PC-3 (cell line): ENCODE data around the gene SH3PXD2A. TPM values are rescaled to one million over a fixed set of nuclear protein-coding genes. Genes with fewer than 3 reads are reported as not detected.

Experiments used
- ATAC-seq: fragments of 200-7000 bp; cut with Tn5 transposase; 2 replicates; pipeline ENCODE4 v1.9.1; 2020; ENCODE audit warnings: mild to moderate bottlenecking, moderate library complexity
- BruUV-seq: library from RNA; stranded (reverse); fragments of 400-500 nt; replicated peaks from 2 replicates; lab custom pipeline; 2021; lab: Mats Ljungman, UMichigan
- CTCF ChIA-PET: fragments of 300-600 bp; sonication (Branson Sonifier 250); formaldehyde crosslinking; loops from one replicate; lab custom pipeline; 2022; ENCODE audit warnings: antibody characterized with exemption; lab: Charles Lee
- POLR2A ChIA-PET: fragments of 300-600 bp; sonication (Branson Sonifier 250); formaldehyde crosslinking; loops from one replicate; lab custom pipeline; 2022; ENCODE audit warnings: antibody characterized with exemption; ENCODE audit not compliant: unreplicated experiment; lab: Charles Lee
- DNase-seq: peaks from one replicate; pipeline ENCODE4 v3.0.0-alpha.2; 2015
- H2AFZ ChIP-seq: fragments of 300-600 bp; sonication (generic); 2 replicates; pipeline ENCODE4 v1.6.0; 2016; ENCODE audit warnings: antibody characterized with exemption, low read length
- H3F3A ChIP-seq: fragments of 300-600 bp; sonication (generic); one replicate; pipeline ENCODE4 v1.6.0; 2017; ENCODE audit warnings: antibody characterized with exemption, low read length, control low read depth, mild to moderate bottlenecking; ENCODE audit not compliant: unreplicated experiment
- H3K27ac ChIP-seq: fragments of 300-600 bp; sonication (generic); 2 replicates; pipeline ENCODE4 v1.5.1; 2016; ENCODE audit warnings: mild to moderate bottlenecking, low read length
- H3K27me3 ChIP-seq: fragments of 300-600 bp; sonication (generic); 2 replicates; pipeline ENCODE4 v1.6.1; 2016; ENCODE audit warnings: low read length, mixed read lengths
- H3K36me3 ChIP-seq: fragments of 300-600 bp; sonication (generic); 2 replicates; pipeline ENCODE4 v1.6.1; 2016; ENCODE audit warnings: low read depth, mixed run types, low read length, mixed read lengths
- H3K4me1 ChIP-seq: fragments of 300-600 bp; sonication (generic); 2 replicates; pipeline ENCODE4 v1.5.1; 2016; ENCODE audit warnings: low read length; ENCODE audit not compliant: insufficient read depth
- H3K4me2 ChIP-seq: fragments of 300-600 bp; sonication (generic); 2 replicates; pipeline ENCODE4 v1.6.0; 2016; ENCODE audit warnings: low read length
- H3K4me3 ChIP-seq: fragments of 300-600 bp; sonication (generic); 2 replicates; pipeline ENCODE4 v1.5.1; 2016; ENCODE audit warnings: mild to moderate bottlenecking, low read length, mixed read lengths
- H3K79me2 ChIP-seq: fragments of 300-600 bp; sonication (generic); 2 replicates; pipeline ENCODE4 v1.6.1; 2017; ENCODE audit warnings: low read length, mixed read lengths
- H3K9ac ChIP-seq: fragments of 300-600 bp; sonication (generic); 2 replicates; pipeline ENCODE4 v1.6.0; 2016; ENCODE audit warnings: mild to moderate bottlenecking, low read length
- H3K9me2 ChIP-seq: fragments of 300-600 bp; sonication (generic); replicated peaks from 2 replicates; pipeline ENCODE4 v1.6.1; 2016; ENCODE audit warnings: mixed run types, low read length, mixed read lengths
- H3K9me3 ChIP-seq: fragments of 300-600 bp; sonication (generic); 2 replicates; pipeline ENCODE4 v1.6.1; 2016; ENCODE audit warnings: low read length, mixed read lengths
- H4K20me1 ChIP-seq: fragments of 300-600 bp; sonication (generic); 2 replicates; pipeline ENCODE4 v1.6.1; 2016; ENCODE audit warnings: low read length, mixed read lengths
- EZH2 ChIP-seq: fragments of 300-600 bp; sonication (generic); IDR thresholded peaks from one replicate; pipeline ENCODE4 v1.6.1; 2017; ENCODE audit warnings: antibody characterized with exemption, mild to moderate bottlenecking, low read length; ENCODE audit not compliant: unreplicated experiment
- EZH2phosphoT487 ChIP-seq: fragments of 300-600 bp; sonication (generic); IDR thresholded peaks from 2 replicates; pipeline ENCODE4 v1.6.1; 2018; ENCODE audit warnings: mild to moderate bottlenecking, antibody characterized with exemption, low read length, borderline replicate concordance
- intact Hi-C: fragments of 100-400 bp; cut with micrococcal nuclease; formaldehyde crosslinking; loops from 2 replicates; pipeline ENCODE4 v1.9.0; 2023
- total RNA-seq: library from RNA; depleted of rRNA; stranded (reverse); fragments of >200 nt; gene quantifications from 2 replicates; pipeline ENCODE4 v1.2.3, GENCODE V29; 2014
- TF ChIP-seq, protein P1 (sequence below): fragments of 300-600 bp; sonication (generic); conservative IDR thresholded peaks from 2 replicates; pipeline ENCODE4 v1.5.1; 2017; ENCODE audit warnings: antibody characterized with exemption, low read depth, mild to moderate bottlenecking, low read length

Gene SH3PXD2A
- total RNA-seq, 1 experiment from 2014 or later, result 3.4 TPM

DNA sequence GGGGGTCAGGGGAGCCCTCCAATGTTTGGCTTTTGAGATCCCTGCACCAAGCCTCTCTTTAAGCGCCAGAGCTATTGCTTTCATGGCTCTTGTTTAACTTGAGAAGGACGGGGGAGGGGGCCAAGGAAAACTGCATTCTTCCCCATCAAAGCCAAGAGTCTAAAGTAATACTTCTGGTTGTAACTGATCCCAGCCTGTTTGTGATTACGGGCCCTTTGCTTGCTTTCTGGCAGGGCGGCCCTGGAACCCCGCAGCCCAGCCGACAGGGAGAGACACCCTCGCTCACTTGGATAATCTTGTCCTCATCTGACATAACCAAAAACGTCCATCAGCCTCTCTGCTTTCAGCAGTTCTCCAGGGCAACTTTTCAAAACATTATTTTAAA, 207.1 kb downstream of the SH3PXD2A start:
- no peaks in the 10 kb centered on the region for H3K27me3 ChIP-seq
- no peaks in the 10 kb centered on the region for H3K9me3 ChIP-seq
- DNase-seq (no peak), ATAC-seq (no peak)
- POLR2A ChIA-PET, result no interaction called here
- H3K4me2 ChIP-seq, result no peak overlapping the region
- no peak overlapping the region for H3K4me3 ChIP-seq
- intact Hi-C loops, result no loop called here
- no TSS peak for BruUV-seq
- no peaks in the 10 kb centered on the region for H4K20me1 ChIP-seq
- TF ChIP-seq, protein P1, sequence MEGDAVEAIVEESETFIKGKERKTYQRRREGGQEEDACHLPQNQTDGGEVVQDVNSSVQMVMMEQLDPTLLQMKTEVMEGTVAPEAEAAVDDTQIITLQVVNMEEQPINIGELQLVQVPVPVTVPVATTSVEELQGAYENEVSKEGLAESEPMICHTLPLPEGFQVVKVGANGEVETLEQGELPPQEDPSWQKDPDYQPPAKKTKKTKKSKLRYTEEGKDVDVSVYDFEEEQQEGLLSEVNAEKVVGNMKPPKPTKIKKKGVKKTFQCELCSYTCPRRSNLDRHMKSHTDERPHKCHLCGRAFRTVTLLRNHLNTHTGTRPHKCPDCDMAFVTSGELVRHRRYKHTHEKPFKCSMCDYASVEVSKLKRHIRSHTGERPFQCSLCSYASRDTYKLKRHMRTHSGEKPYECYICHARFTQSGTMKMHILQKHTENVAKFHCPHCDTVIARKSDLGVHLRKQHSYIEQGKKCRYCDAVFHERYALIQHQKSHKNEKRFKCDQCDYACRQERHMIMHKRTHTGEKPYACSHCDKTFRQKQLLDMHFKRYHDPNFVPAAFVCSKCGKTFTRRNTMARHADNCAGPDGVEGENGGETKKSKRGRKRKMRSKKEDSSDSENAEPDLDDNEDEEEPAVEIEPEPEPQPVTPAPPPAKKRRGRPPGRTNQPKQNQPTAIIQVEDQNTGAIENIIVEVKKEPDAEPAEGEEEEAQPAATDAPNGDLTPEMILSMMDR, result no peak
- TF ChIP-seq EZH2phosphoT487 (no peak), EZH2 (no peak)
- H3K9ac ChIP-seq, result no peak overlapping the region
- no peaks in the 10 kb centered on the region for H3F3A ChIP-seq
- no peak overlapping the region for H2AFZ ChIP-seq
- no peaks in the 10 kb centered on the region for H3K79me2 ChIP-seq
- H3K36me3 ChIP-seq, result no peaks in the 10 kb centered on the region
- CTCF ChIA-PET, result no interaction called here
- H3K9me2 ChIP-seq, result no peaks in the 10 kb centered on the region
- no peaks in the 10 kb centered on the region for H3K4me1 ChIP-seq
- H3K27ac ChIP-seq, result no peak overlapping the region

DNA sequence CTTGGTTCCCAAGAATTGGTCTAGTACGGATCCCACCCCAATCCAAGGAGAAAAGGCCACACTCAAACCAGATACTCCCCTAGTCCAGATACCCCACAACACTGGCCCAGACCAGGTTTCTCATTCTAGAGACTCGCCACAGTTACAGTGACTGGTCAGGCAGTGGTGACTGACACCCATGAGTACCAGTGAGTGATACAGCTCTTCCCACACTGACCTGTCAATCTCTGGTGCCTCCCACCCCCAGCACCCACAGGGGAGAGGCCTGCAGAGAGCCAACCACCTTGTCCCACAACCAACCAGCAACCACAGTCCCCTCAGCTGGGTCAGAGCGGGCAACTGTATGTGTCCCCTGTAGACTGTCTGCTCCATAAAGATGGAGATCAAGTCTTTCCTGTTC, 209.1 kb downstream of the SH3PXD2A start:
- Histone ChIP-seq H3K36me3 (no peaks in the 10 kb centered on the region), H3K9ac (no peak overlapping the region), H3K27me3 (no peaks in the 10 kb centered on the region), H3K79me2 (no peaks in the 10 kb centered on the region), H3K9me3 (no peaks in the 10 kb centered on the region), H2AFZ (no peak overlapping the region), H3K9me2 (no peaks in the 10 kb centered on the region), H3K4me2 (no peak overlapping the region), H3K27ac (no peak overlapping the region), H3K4me3 (no peak overlapping the region), H3K4me1 (no peaks in the 10 kb centered on the region), H4K20me1 (no peaks in the 10 kb centered on the region), H3F3A (no peaks in the 10 kb centered on the region)
- TF ChIP-seq EZH2, result no peak
- TF ChIP-seq, protein P1, result no peak
- no peak for TF ChIP-seq EZH2phosphoT487
- no TSS peak for BruUV-seq
- CTCF ChIA-PET, result no interaction called here
- ATAC-seq (no peak), DNase-seq (no peak)
- POLR2A ChIA-PET, result no interaction called here
- intact Hi-C loops, result no loop called here

DNA sequence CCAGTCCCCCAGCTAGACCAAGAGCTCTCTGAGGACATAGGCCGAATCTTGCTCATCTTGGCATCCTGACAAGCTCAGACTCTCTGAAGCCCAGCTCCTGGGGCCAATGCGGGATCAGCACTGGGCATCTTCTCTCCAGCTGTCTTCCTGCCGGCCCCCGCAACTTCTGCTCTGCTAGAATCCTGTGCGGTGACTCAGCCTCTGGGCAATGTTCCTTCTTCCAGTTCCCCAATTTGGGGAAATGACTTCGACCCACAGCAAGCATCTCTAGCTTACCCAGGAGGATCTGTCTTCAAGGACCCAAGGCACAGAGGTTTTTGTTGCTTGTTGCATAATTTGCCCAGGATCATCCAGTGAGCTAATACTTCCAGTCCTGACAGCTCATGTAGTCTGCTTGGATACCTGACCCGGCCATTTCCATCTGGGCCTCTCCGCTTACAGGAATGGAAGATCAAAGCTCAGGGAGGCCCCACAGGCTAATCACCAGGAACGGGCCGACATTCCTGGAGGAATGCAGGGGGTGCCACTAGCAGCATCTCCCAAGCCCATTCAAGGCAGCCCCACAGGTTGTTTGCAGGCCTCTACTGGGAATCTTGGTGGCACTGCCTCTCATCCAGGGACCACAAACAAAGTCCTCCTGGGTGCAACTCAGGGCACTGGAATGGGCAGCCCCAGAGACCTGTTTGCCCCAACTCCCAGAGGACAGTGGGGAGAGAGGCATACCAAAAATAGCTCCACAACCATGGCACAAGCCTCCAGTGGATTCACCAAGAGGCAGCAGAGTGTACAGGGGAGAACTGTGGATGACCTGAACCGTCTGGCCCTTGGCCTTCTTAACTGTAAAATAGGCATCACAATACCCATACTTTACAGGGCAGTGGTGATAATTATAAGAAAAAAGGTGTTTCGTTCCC, 210.0 kb downstream of the SH3PXD2A start:
- no peaks in the 10 kb centered on the region for H3K27me3 ChIP-seq
- H3K9me3 ChIP-seq, result no peaks in the 10 kb centered on the region
- no peaks in the 10 kb centered on the region for H3K79me2 ChIP-seq
- no peaks in the 10 kb centered on the region for H3K9me2 ChIP-seq
- H3K27ac ChIP-seq, result no peak overlapping the region
- H3K9ac ChIP-seq, result no peak overlapping the region
- no peak overlapping the region for H3K4me2 ChIP-seq
- no peak for TF ChIP-seq EZH2
- TF ChIP-seq, protein P1, result no peak
- TF ChIP-seq EZH2phosphoT487, result no peak
- ChIA-PET POLR2A (no interaction called here), CTCF (no interaction called here)
- ATAC-seq, result peak; percentile 22; the same call in 1 of the 2 replicates
- H3K4me1 ChIP-seq, result no peaks in the 10 kb centered on the region
- no peak overlapping the region for H2AFZ ChIP-seq
- peak; percentile 8 for DNase-seq
- BruUV-seq, result no TSS peak
- intact Hi-C loops, result no loop called here
- H3F3A ChIP-seq, result no peaks in the 10 kb centered on the region
- H3K36me3 ChIP-seq, result no peaks in the 10 kb centered on the region
- no peaks in the 10 kb centered on the region for H4K20me1 ChIP-seq
- H3K4me3 ChIP-seq, result no peak overlapping the region
